ENCODE measurements around the gene POLR3K. TPM values are rescaled to one million over a fixed set of nuclear protein-coding genes. Genes with fewer than 3 reads are reported as not detected.

The POLR3K gene
- polyA plus RNA-seq (2013, experiment 1 of 2; ENCODE audit: insufficient read length) = 9.7 TPM
- polyA plus RNA-seq (2013, experiment 2 of 2; ENCODE audit: insufficient read length) = 10.2 TPM

DNA sequence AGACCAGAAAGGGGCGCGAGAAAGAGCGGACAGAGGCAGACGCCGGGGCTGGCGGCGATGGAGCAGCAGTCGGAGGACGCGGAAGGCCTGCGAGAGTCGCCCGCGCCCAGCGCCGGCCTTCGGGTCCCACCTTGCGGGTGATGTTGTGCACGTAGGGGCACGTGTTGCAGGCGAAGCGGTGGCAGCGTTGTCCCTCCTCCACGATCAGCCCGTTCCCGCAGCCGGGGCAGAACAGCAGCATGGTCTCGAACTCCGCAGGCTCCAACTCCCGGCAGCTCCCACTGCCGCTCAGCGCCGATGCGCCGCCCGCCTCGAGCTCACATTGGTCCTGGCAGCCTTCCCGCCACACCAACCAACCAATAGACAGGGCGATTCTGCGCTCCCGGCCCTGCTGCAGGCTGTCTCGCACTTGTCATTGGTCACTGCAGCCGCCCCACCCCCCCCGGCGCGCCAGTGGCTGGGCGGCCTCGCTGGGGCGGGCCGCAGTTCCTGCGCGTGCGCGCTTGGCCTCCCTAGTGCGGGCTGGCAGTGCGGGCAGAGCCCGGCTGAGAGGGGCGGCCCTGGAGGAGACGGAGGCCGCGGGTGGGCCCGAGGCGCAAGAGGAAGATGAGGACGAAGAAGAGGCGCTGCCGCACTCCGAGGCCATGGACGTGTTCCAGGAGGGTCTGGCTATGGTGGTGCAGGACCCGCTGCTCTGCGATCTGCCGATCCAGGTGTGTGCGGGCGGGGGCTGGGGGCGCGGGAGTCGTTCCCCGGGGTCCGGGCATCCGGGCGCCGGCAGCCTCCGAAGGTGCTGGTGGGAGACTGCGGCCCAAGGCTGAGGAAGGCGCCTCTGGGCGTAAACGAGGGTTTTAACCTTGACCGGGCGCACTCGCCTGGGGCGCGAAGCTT lies at the start of gene POLR3K, which contains the start of gene SNRNP25:
Gene POLR3K (minus strand): TSS at position 263 of the 891 bp plus-strand sequence. CDS start 22 bp downstream, at position 241.
Gene SNRNP25 (plus strand): TSS at position 483 of the 891 bp plus-strand sequence. CDS start 189 bp downstream, at position 672.
- DNase-seq = peak; percentile 99

DNA sequence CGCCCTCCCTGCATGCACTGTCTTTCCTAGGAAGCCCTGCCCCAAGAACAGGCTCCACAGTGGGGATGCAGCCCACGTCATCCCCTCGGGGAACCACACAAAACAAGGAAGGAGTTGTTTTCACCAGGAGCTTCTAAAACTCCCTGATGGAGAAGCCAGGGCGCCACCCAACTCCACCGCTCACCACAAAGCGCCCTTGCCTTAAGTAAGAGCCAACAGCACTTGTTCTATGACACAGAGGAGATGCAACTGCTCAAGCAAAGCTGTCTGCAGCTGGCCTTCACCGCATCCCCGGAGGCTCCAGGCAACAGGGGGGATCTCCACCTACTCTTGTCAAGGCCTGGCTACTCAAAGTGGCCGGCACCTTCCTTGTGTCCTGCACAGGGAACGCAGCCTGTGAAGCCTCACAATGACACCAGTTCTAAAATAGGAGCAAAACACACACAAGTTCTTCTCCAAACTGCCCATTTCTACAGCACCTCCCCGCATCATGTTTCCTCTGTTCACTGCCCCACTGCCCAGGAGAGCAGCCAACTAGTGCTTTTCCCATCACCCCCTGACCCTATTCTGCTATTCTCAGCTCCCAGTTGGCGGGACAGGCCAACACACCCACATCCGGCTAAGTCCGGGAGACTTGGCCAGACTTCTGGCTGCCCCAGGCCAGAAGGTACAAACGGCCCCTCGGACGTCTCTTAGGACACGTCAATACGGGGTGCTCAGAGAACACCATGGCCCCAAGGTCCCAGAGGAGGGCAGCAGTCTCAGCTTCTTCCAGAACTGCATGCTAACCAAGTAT lies 48.9 kb upstream of the POLR3K start:
- DNase-seq = no peak

DNA sequence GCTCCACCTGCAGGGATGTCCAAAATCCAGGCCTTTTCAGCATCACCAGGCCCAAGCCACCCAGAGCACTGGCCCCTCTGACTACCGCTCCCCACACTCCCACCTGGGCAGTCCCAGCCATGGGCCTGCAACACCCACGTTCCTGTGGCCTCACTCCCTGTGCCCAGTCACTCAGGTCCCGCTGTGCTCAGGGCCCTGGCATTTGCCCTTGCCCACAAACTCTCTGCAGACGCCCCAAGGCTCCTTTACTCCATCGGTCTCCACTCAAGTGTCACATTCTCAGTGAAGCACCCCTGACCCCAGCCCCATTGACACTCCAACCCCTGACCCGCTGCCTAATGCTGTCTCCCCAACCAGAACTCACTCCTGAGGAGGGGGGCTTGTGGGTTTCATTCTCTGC lies 48.2 kb upstream of the POLR3K start:
- no peak for DNase-seq

DNA sequence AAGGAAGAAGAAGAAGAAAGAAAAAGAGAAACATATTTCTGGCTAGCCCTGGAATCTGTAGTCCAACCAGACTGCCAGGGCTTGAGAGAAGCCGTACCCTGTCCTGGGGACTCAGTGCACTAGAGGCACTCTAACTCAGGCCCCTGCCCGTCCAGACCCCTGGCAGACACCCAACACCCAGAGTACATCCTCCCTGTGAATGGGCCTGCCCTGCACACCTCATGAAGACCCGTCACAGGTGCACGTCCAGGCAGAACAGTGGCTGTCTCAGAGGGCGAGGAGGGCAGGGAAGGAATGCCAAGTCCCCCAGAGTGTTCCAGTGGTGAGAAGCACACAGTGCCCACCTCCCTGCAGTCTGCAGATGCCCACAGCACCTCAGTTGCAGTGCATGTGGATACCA lies 47.6 kb upstream of the POLR3K start:
- no peak for DNase-seq

DNA sequence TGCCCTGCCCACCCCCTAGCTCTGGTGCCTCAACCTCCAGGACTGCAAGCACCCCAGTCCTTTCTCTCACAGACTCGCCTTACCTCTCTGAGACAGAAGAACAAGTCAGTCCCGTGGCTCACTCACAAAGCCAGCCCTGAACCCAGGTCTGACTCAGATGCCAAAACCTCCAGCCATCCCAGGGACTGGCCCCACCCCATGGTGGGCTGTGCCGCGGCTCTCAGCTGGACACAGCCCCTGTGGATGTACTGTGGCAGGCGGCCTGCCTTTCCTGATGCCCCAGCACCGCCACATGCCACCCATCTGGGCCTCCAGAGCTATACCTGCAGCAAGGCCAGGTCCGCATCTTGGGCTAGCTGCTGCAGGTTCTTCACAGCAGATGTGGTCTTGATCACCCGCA lies 44.4 kb upstream of the POLR3K start:
- no peak for DNase-seq

DNA sequence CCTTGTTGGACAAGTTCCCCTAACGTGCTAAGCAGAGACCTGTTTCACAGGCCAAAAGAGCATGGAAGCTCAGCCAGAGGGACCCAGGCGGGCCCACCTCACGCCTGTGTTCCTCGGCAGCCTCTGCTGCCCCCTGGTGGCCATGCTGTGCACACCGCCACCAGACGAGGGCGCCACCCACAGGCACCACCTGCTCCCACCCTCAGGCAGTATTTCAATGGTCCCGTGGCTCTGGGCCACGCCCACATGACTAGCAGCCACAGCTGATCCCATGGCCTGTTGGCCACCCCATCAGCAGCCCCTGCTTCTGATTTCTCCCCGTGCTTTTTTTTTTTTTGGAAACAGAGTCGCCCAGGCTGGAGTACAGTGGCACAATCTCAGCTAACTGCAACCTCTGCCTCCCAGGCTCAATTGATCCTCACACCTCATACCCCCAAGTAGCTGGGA lies 43.5 kb upstream of the POLR3K start:
- DNase-seq = peak; percentile 88

DNA sequence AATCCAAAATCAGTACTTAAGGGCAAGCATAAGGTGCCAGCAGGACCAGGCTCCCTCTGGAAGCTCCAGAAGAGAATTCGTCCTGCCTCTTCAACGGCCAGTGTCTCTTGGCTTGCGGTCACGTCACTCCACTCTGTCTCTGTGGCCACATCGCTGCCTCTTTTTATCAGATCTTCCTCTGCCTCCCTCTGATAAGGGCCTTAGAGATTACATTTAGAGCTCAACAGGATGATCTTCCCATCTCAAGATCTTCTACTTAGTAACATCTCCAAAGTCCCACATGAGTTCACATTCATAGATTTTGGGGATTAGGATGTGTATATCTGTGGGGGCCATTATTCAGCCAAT lies 41.5 kb upstream of the POLR3K start:
- no peak for DNase-seq

DNA sequence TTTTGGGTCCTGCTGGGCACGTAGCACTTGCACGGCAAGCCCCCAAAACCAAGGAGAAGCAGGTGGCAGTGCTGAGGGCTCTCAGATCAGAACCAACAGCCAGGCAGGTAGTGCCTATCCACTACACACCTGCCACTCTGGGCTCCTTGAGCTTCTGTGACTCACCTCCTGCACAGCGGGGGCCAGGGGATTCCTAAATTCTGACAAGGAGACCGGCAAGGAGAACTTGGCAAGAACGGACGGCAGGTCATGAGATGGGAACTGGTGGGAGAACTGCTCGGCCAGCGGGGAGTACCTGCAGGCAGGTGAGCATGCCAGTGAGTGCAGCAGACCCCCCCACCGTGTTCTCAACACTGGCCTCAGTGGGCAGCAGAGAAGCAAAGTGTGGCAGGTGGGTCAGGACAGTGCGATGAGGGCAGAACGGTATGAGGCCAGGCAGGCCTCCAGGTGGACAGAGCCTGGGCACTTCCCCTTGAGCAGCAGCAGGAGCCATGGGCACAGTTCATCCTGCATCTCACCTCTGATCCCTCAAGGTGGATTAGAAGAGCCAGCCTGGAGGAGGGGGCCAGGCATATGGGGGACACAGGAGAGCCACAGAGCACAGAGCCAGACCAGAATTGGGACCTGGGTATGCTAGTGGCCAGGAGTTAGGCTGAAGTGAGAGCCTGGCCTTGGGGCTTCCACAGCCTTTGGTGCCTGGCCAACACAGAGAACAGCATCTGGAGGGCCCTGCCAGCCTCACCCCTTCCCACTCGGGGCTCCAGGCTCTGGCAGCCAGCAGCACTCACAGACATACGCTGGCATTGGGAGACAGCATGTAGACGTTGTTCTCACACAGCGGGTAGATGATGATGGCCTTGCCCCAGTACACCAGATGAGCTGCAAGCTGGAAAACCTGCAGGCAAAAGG lies 39.3 kb upstream of the POLR3K start:
- DNase-seq = no peak

- DNase-seq = no peak
These were observed 38.1 kb upstream of the POLR3K start for GRCh38 chr16:91484-91883.

- DNase-seq = no peak
These were observed 36.2 kb upstream of the POLR3K start for GRCh38 chr16:89391-90302.

DNA sequence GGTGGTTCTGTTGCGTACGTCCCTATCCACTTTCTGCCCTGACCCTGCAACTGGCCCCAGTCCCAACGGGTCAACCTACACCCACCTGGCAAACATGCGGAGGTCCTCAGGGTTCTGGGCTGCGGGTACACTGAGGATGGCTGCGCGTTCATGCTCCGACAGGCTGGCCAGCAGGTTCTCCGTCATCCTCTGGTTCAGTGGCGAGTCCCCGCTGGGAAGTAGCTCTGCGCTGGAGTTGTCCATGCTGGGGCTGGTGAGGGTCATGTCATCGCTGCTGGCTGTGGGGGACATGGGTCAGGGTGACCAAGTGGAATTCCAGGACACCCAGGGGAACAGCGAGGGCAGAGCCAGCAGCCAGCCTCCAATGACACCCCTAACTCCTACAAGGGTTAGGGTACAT lies 35.2 kb upstream of the POLR3K start:
- no peak for DNase-seq

GRCh38 chr16:86483-86952 lies 33.1 kb upstream of the POLR3K start:
- DNase-seq = no peak

- no peak for DNase-seq
These were observed 32.5 kb upstream of the POLR3K start for GRCh38 chr16:85865-86264.

GRCh38 chr16:85407-85782 lies 32.0 kb upstream of the POLR3K start:
- no peak for DNase-seq

- DNase-seq = peak; percentile 84
These were observed 31.5 kb upstream of the POLR3K start for GRCh38 chr16:84718-85406.

DNA sequence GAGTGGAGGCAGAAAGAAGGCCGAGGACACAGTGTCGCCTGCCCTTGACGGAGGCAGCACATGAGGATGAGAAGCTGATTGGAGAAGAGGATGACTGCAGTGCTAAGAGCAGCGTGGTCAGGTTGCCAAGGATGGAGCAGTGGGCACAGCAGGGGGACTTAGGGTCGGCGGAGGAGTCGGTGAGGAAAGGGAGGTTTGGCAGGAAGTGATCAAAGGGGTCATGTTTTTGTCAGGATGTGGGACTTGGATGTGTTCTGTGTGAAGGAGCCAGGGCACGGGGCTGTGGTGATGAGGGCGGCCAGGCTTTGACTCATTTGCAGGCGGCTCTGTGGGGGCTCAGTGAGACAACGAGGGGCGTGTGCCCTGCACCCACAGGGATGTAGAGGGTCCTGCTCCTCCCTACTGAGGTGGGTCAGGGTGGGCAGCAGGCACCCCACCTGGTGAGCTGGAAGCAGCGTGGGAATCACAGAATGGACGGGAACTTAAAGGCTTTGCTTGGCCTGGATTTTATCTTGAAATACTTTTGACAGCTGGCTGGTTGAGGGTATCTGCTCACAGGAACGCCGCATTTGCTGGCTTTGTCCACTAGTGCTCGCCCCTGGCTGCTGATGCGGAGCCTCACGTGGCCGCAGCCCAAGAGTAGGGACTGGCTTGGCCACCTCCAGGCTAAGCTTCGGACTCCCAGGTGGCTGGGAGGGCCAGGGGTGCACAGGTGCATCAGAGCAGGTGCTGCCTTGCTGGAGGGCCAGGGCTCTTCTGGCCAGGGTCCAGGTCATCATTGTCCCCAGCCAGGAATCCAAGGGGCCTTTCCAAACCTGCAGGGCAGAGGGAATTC lies 30.6 kb upstream of the POLR3K start:
- DNase-seq = no peak

DNA sequence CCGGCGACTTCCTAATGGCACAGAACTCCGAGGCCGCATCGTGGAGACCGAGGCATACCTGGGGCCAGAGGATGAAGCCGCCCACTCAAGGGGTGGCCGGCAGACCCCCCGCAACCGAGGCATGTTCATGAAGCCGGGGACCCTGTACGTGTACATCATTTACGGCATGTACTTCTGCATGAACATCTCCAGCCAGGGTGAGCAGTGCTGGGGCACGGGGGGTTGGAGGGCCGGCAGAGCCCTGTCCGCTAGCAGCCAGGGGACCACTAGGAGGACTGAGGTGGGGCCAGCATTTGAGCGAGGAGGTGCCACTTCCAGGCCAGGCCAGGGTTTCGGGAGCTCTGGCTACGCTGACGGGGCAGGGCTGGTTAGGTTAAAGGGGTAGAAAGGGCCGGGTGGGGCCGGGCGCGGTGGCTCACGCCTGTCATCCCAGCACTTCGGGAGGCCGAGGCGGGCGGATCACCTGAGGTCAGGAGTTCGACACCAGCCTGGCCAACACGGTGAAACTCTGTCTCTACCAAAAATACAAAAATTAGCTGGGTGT lies 29.7 kb upstream of the POLR3K start:
- no peak for DNase-seq

DNA sequence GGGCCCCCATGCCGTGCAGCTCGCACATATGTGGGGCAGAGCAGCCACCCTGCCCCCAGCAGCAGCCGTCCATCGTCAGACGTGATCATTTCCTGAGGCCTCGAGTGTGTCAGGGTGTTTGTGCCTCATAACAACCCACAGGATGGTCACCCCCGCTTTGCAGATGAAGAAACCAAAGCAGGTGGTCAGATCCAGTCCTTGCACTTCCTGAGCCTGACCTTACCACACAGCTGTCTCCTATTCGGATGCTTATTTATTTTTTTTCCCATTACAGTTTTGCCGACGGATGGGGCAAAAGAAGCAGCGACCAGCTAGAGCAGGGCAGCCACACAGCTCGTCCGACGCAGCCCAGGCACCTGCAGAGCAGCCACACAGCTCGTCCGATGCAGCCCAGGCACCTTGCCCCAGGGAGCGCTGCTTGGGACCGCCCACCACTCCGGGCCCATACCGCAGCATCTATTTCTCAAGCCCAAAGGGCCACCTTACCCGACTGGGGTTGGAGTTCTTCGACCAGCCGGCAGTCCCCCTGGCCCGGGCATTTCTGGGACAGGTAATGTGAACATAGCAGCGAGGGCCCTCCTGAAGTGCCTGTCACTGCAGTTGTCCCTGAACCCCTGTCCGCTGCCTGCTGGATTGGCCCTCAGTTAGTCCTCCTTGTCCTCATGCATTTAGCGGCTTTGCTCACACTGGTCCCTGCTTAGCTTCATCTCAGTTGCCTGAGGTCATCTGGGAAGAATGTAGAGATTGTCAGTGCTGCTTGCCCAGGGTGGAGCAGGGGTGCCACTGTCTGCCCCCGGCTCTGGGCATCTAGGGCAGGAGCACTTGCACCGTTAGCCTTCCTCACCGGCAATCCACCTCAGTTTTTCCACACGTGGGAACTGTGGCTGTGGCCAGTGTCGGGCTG lies 26.0 kb upstream of the POLR3K start:
- DNase-seq = no peak
